ENCODE results near the gene PCP4. TPM values are rescaled to one million over a fixed set of nuclear protein-coding genes. Genes with fewer than 3 reads are reported as not detected.

Gene PCP4
- total RNA-seq, 1 experiment from 2014 or later = not detected

- no peak overlapping the region for H3K4me3 ChIP-seq (ENCODE audit: low read depth in 2 of 2, low read length in 2 of 2)
- no peaks in the 10 kb centered on the region for H3K9me3 ChIP-seq (ENCODE audit: control insufficient read depth, insufficient read depth, low read depth, low read length)
- no peaks in the 10 kb centered on the region for H3K27me3 ChIP-seq (ENCODE audit: control insufficient read depth, insufficient read depth, low read length)
- CTCF ChIA-PET = no interaction called here
- ATAC-seq (no peak), DNase-seq (ENCODE audit: low read depth, low spot score) (no peak)
- BruUV-seq (replicated peaks) = no TSS peak
- in situ Hi-C loops (cut with HindIII; ENCODE audit: low pct_unique_long_range_greater_than_20kb, low sequenced_read_pairs) (no loop called here), intact Hi-C loops (cut with micrococcal nuclease; ENCODE audit: unreplicated experiment) (no loop called here)
- POLR2A ChIA-PET = no interaction called here
- no peaks in the 10 kb centered on the region for H3K36me3 ChIP-seq (ENCODE audit: control insufficient read depth, insufficient read depth, low read length)
- no peak for TF ChIP-seq POLR2AphosphoS5 (IDR thresholded peaks at IDR 0.05; ENCODE audit: low read depth, low read length)
- TF ChIP-seq SIN3A (IDR thresholded peaks at IDR 0.05; ENCODE audit: borderline replicate concordance, insufficient read depth, low read depth, low read length) = no peak
- TF ChIP-seq CTCF (IDR thresholded peaks at IDR 0.05) = no peak
- no peak for TF ChIP-seq REST (IDR thresholded peaks at IDR 0.05; ENCODE audit: insufficient read depth in 1 of 2, low read depth in 2 of 2, low read length in 1 of 2)
- no peak for TF ChIP-seq TCF7L2 (IDR thresholded peaks at IDR 0.05; ENCODE audit: low read depth, low read length)
- no peak overlapping the region for H3K27ac ChIP-seq (ENCODE audit: low read length)
- no peaks in the 10 kb centered on the region for H3K4me1 ChIP-seq (ENCODE audit: control insufficient read depth, insufficient read depth, low read length)
Measured at GRCh38 chr21:39834543-39834942, 32.7 kb upstream of the PCP4 start.

GRCh38 chr21:39837861-39838359 is 29.3 kb upstream of the PCP4 start:
- POLR2A ChIA-PET = no interaction called here
- in situ Hi-C loops (cut with HindIII; ENCODE audit: low pct_unique_long_range_greater_than_20kb, low sequenced_read_pairs) (no loop called here), intact Hi-C loops (cut with micrococcal nuclease; ENCODE audit: unreplicated experiment) (no loop called here)
- Histone ChIP-seq H3K36me3 (ENCODE audit: control insufficient read depth, insufficient read depth, low read length) (no peaks in the 10 kb centered on the region), H3K27ac (ENCODE audit: low read length) (no peak overlapping the region), H3K4me1 (ENCODE audit: control insufficient read depth, insufficient read depth, low read length) (no peaks in the 10 kb centered on the region), H3K27me3 (ENCODE audit: control insufficient read depth, insufficient read depth, low read length) (no peaks in the 10 kb centered on the region), H3K9me3 (ENCODE audit: control insufficient read depth, insufficient read depth, low read depth, low read length) (no peaks in the 10 kb centered on the region), H3K4me3 (ENCODE audit: low read depth in 2 of 2, low read length in 2 of 2) (no peak overlapping the region)
- TF ChIP-seq CTCF (IDR thresholded peaks at IDR 0.05) (no peak), TCF7L2 (IDR thresholded peaks at IDR 0.05; ENCODE audit: low read depth, low read length) (no peak), POLR2AphosphoS5 (IDR thresholded peaks at IDR 0.05; ENCODE audit: low read depth, low read length) (no peak), SIN3A (IDR thresholded peaks at IDR 0.05; ENCODE audit: borderline replicate concordance, insufficient read depth, low read depth, low read length) (no peak), REST (IDR thresholded peaks at IDR 0.05; ENCODE audit: insufficient read depth in 1 of 2, low read depth in 2 of 2, low read length in 1 of 2) (no peak)
- DNase-seq (ENCODE audit: low read depth, low spot score) (no peak), ATAC-seq (no peak)
- CTCF ChIA-PET = no interaction called here
- no TSS peak for BruUV-seq (replicated peaks)
